GM12878 (cell line): Measurements from ENCODE around the gene PRSS27. TPM values are rescaled to one million over a fixed set of nuclear protein-coding genes. Genes with fewer than 3 reads are reported as not detected.

Experiments used
- ATAC-seq: fragments of 200-7000 bp; cut with Tn5 transposase; 3 replicates; pipeline ENCODE4 v1.9.1; 2020; ENCODE audit warnings: mild to moderate bottlenecking, moderate library complexity
- BruUV-seq: library from RNA; stranded (reverse); fragments of 400-500 nt; replicated peaks from 2 replicates; lab custom pipeline; 2021; lab: Mats Ljungman, UMichigan
- CTCF ChIA-PET: fragments of 300-600 bp; sonication (Branson Sonifier 250); formaldehyde crosslinking; extraction: SDS; loops from one replicate; lab custom pipeline; 2021; ENCODE audit warnings: inconsistent platforms; lab: Yijun Ruan, JAX
- POLR2A ChIA-PET: fragments of 350-600 bp; formaldehyde crosslinking; extraction: SDS; loops from one replicate; lab custom pipeline; 2021; ENCODE audit warnings: inconsistent platforms; lab: Charles Lee
- RAD21 ChIA-PET: fragments of 300-600 bp; sonication (Branson Sonifier 250); formaldehyde crosslinking; loops from one replicate; lab custom pipeline; 2023; ENCODE audit warnings: antibody characterized with exemption; ENCODE audit not compliant: unreplicated experiment; lab: Charles Lee
- SMC1A ChIA-PET: fragments of 300-600 bp; sonication (Branson Sonifier 250); formaldehyde crosslinking; loops from one replicate; lab custom pipeline; 2023; ENCODE audit not compliant: unreplicated experiment, uncharacterized antibody; lab: Charles Lee
- DNase-seq: peaks from one replicate; pipeline ENCODE4 v3.0.0-alpha.2; 2011; ENCODE audit warnings: low read depth, low spot score
- FAIRE-seq: peaks from 3 replicates; lab custom pipeline; 2011; peaks lifted over from hg19 to GRCh38; lab: Jason Lieb, UNC
- H2AFZ ChIP-seq: 2 replicates; pipeline ENCODE4 v1.6.0; 2011; ENCODE audit warnings: low read depth, low read length, control low read depth; ENCODE audit not compliant: control insufficient read depth
- H3K27ac ChIP-seq: 2 replicates; pipeline ENCODE4 v1.5.1; 2011; ENCODE audit warnings: control low read depth; ENCODE audit not compliant: control insufficient read depth, insufficient read depth
- H3K27me3 ChIP-seq, 2 experiments: replicated peaks in 1 of 2; 2 replicates each; pipeline versions ENCODE4 v1.6.0 to v1.6.1; 2011; ENCODE audit warnings: low read length in 1 of 2; ENCODE audit not compliant: control insufficient read depth in 2 of 2, insufficient read depth in 2 of 2
- H3K36me3 ChIP-seq, 2 experiments: 2 replicates each; pipeline ENCODE4 v1.5.1; 2011; ENCODE audit warnings: low read length in 1 of 2; ENCODE audit not compliant: control insufficient read depth in 2 of 2, insufficient read depth in 2 of 2
- H3K4me1 ChIP-seq: 2 replicates; pipeline ENCODE4 v1.6.1; 2011; ENCODE audit warnings: mild to moderate bottlenecking, low read length, moderate library complexity, mixed read lengths; ENCODE audit not compliant: control insufficient read depth, insufficient read depth
- H3K4me2 ChIP-seq: 2 replicates; pipeline ENCODE4 v1.6.0; 2011; ENCODE audit warnings: control low read depth; ENCODE audit not compliant: control insufficient read depth, insufficient read depth
- H3K4me3 ChIP-seq: fragments of 200-600 bp; sonication (generic); 2 replicates; pipeline ENCODE4 v1.5.1; 2016
- H3K79me2 ChIP-seq: 2 replicates; pipeline ENCODE4 v1.6.0; 2011; ENCODE audit warnings: low read length; ENCODE audit not compliant: control insufficient read depth, insufficient read depth
- H3K9ac ChIP-seq: 2 replicates; pipeline ENCODE4 v1.8.0; 2011; ENCODE audit warnings: low read length, control low read depth, mixed read lengths; ENCODE audit not compliant: control insufficient read depth, insufficient read depth
- H3K9me3 ChIP-seq: replicated peaks from 3 replicates; pipeline ENCODE4 v1.5.1; 2011; ENCODE audit warnings: mild to moderate bottlenecking, low read length; ENCODE audit not compliant: control insufficient read depth, insufficient read depth
- H4K20me1 ChIP-seq: 2 replicates; pipeline ENCODE4 v1.6.0; 2011; ENCODE audit not compliant: control insufficient read depth, insufficient read depth
- CBX5 ChIP-seq: sonication (generic); IDR thresholded peaks from 2 replicates; pipeline ENCODE4 v1.6.1; 2016; ENCODE audit warnings: low read depth, moderate library complexity, mild to moderate bottlenecking, inconsistent platforms
- CREM ChIP-seq: IDR thresholded peaks from 2 replicates; pipeline ENCODE4 v1.6.1; 2014; ENCODE audit warnings: antibody characterized with exemption, low read depth
- HDAC6 ChIP-seq: fragments of 200-600 bp; sonication (generic); IDR thresholded peaks from one replicate; pipeline ENCODE4 v1.8.0; 2017; ENCODE audit warnings: antibody characterized with exemption; ENCODE audit not compliant: unreplicated experiment
- MYC ChIP-seq: IDR thresholded peaks from 2 replicates; pipeline ENCODE4 v1.6.1; 2011; ENCODE audit warnings: mild to moderate bottlenecking, low read length, moderate library complexity, inconsistent platforms; ENCODE audit not compliant: insufficient read depth, insufficient replicate concordance, insufficient read length, severe bottlenecking
- NFIC ChIP-seq: IDR thresholded peaks from 2 replicates; pipeline ENCODE4 v1.6.1; 2012; ENCODE audit warnings: low read depth, mild to moderate bottlenecking, inconsistent platforms, low read length, moderate library complexity
- NR2F1 ChIP-seq: fragments of 450-650 bp; conservative IDR thresholded peaks from 2 replicates; pipeline ENCODE4 v1.6.1; 2017; ENCODE audit warnings: mild to moderate bottlenecking
- POLR2A ChIP-seq: IDR thresholded peaks from 2 replicates; pipeline ENCODE4 v1.6.1; 2011; ENCODE audit warnings: low read depth, mild to moderate bottlenecking, low read length
- RAD21 ChIP-seq: IDR thresholded peaks from 2 replicates; pipeline ENCODE4 v1.6.1; 2011; ENCODE audit warnings: mild to moderate bottlenecking, low read depth, low read length, moderate library complexity; ENCODE audit not compliant: insufficient read depth
- SREBF2 ChIP-seq: IDR thresholded peaks from 2 replicates; pipeline ENCODE4 v1.6.1; 2012; ENCODE audit warnings: mild to moderate bottlenecking, low read length
- STAT1 ChIP-seq: fragments of 450-650 bp; conservative IDR thresholded peaks from 2 replicates; pipeline ENCODE4 v1.6.1; 2014; ENCODE audit warnings: antibody characterized with exemption, mild to moderate bottlenecking
- WGBS: methylation state at CpG from one replicate; pipeline ENCODE4 v1.1.6; 2016; ENCODE audit warnings: low lambda C conversion rate; ENCODE audit not compliant: insufficient replicate concordance, insufficient coverage; ENCODE audit errors: missing lambda C conversion rate; 5-methylcytosine and 5-hydroxymethylcytosine counted together
- in situ Hi-C: fragments of 300-500 bp; cut with MboI; formaldehyde crosslinking; loops from 9 replicates; pipeline ENCODE4 v1.14.3; 2018; ENCODE audit warnings: mixed read lengths
- intact Hi-C: fragments of 100-400 bp; cut with micrococcal nuclease; formaldehyde crosslinking; loops from one replicate; pipeline ENCODE4 v1.14.2; 2022; ENCODE audit not compliant: unreplicated experiment
- polyA plus RNA-seq, 11 experiments: library from polyadenylated mRNA; depleted of rRNA in 4 of 11; unstranded in 6 of 11; stranded (reverse) in 5 of 11; fragments of >200 nt; fragmentation: Nextera tagmentation in 4 of 11; fragmentation: Illumina TruSeq in 1 of 11; extraction: Ambion mirVana in 4 of 11; extraction: Trizol in 1 of 11; gene quantifications; 1 replicate in 1 of 11; 2 replicates in 10 of 11; pipeline versions ENCODE4 v1.2.1 to v1.2.3, GENCODE V29; 2011 to 2016; ENCODE audit warnings: inconsistent platforms in 2 of 11, missing spikeins in 2 of 11, low read depth in 1 of 11
- total RNA-seq, 4 experiments: library from RNA; depleted of rRNA in 3 of 4; stranded (reverse); fragments of >200 nt in 3 of 4; fragmentation: Illumina TruSeq in 1 of 4; extraction: Trizol in 1 of 4; gene quantifications; 2 replicates each; pipeline versions ENCODE4 v1.2.1 to v1.2.3, GENCODE V29; 2013 to 2021
- TF ChIP-seq, protein P1 (sequence below): fragments of 450-650 bp; formaldehyde crosslinking; IDR thresholded peaks from 2 replicates; pipeline ENCODE4 v1.4.0; 2020; ENCODE audit warnings: mild to moderate bottlenecking, moderate library complexity
- TF ChIP-seq, protein P2 (sequence below): fragments of 450-650 bp; IDR thresholded peaks from 2 replicates; pipeline ENCODE4 v1.6.1; 2017; ENCODE audit warnings: low read depth, mild to moderate bottlenecking, moderate library complexity
- TF ChIP-seq, protein P3 (sequence below): fragments of 450-650 bp; IDR thresholded peaks from 2 replicates; pipeline ENCODE4 v1.6.1; 2016; ENCODE audit warnings: mild to moderate bottlenecking

PRSS27 gene
- total and polyA plus RNA-seq, 10 of the 15 experiments (the other 5 are each of a cell fraction or from before 2014, with no cell fraction given) = 0.18 to 1.8 (median 0.51) TPM; not detected in 2

DNA sequence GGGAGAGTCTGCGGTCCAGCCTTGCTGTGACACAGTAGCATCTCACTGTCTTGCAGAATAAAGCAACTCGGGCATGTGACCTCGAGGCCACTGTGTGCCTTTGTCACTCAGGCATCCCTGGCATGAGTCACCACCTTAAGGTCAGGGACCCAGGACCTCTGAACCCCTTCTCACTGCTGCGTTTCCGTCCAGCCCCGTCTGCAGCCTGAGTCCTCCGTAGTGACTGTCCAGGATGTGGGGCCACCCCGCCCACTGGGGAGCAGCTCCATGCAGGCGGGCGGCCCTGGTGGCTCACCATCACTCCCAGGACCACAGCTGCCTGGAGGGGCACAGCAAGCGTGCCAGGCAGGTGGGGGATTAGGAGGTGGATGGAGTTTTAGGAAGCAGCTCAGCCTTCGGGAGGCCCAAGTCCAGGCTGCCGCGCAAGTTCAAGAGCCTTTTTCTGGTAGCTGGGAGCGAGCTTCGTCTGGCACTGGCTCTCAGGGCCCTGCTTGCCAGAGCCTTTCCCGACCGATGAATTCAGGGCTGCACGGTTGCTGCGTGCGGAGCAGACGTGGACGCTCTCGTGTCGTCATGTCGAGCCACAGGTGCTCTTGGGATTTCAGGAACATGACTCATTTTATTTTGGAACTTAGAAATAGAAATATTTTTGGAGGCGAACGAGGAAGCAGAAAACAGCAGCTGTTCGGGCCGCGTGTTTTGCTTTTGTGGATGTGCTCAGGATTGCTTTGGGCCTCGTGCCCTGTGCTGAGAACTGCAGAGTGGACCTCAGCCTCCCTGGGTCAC, 20.9 kb downstream of the PRSS27 start:
- Histone ChIP-seq H3K9ac (no peak overlapping the region), H3K4me1 (no peaks in the 10 kb centered on the region), H3K9me3 (no peaks in the 10 kb centered on the region), H3K4me2 (no peak overlapping the region), H3K79me2 (no peaks in the 10 kb centered on the region), H3K27me3 (no peaks in the 10 kb centered on the region), H3K4me3 (no peak overlapping the region), H3K36me3 (peaks cover 15 to 42% of the 10 kb centered on the region in 2 experiments), H2AFZ (no peak overlapping the region), H3K27ac (no peak overlapping the region), H4K20me1 (no peaks in the 10 kb centered on the region)
- ATAC-seq (no peak), DNase-seq (no peak), FAIRE-seq (no peak)
- CTCF ChIA-PET = no interaction called here
- POLR2A ChIA-PET = no interaction called here
- SMC1A ChIA-PET = no interaction called here
- in situ Hi-C loops = no loop called here
- BruUV-seq = no TSS peak
- RAD21 ChIA-PET = no interaction called here
- TF ChIP-seq SREBF2 = no peak
- TF ChIP-seq, protein P1, sequence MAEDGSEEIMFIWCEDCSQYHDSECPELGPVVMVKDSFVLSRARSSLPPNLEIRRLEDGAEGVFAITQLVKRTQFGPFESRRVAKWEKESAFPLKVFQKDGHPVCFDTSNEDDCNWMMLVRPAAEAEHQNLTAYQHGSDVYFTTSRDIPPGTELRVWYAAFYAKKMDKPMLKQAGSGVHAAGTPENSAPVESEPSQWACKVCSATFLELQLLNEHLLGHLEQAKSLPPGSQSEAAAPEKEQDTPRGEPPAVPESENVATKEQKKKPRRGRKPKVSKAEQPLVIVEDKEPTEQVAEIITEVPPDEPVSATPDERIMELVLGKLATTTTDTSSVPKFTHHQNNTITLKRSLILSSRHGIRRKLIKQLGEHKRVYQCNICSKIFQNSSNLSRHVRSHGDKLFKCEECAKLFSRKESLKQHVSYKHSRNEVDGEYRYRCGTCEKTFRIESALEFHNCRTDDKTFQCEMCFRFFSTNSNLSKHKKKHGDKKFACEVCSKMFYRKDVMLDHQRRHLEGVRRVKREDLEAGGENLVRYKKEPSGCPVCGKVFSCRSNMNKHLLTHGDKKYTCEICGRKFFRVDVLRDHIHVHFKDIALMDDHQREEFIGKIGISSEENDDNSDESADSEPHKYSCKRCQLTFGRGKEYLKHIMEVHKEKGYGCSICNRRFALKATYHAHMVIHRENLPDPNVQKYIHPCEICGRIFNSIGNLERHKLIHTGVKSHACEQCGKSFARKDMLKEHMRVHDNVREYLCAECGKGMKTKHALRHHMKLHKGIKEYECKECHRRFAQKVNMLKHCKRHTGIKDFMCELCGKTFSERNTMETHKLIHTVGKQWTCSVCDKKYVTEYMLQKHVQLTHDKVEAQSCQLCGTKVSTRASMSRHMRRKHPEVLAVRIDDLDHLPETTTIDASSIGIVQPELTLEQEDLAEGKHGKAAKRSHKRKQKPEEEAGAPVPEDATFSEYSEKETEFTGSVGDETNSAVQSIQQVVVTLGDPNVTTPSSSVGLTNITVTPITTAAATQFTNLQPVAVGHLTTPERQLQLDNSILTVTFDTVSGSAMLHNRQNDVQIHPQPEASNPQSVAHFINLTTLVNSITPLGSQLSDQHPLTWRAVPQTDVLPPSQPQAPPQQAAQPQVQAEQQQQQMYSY = no peak
- TF ChIP-seq, protein P2, sequence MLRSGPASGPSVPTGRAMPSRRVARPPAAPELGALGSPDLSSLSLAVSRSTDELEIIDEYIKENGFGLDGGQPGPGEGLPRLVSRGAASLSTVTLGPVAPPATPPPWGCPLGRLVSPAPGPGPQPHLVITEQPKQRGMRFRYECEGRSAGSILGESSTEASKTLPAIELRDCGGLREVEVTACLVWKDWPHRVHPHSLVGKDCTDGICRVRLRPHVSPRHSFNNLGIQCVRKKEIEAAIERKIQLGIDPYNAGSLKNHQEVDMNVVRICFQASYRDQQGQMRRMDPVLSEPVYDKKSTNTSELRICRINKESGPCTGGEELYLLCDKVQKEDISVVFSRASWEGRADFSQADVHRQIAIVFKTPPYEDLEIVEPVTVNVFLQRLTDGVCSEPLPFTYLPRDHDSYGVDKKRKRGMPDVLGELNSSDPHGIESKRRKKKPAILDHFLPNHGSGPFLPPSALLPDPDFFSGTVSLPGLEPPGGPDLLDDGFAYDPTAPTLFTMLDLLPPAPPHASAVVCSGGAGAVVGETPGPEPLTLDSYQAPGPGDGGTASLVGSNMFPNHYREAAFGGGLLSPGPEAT = no peak
- TF ChIP-seq NFIC = no peak
- TF ChIP-seq, protein P3, sequence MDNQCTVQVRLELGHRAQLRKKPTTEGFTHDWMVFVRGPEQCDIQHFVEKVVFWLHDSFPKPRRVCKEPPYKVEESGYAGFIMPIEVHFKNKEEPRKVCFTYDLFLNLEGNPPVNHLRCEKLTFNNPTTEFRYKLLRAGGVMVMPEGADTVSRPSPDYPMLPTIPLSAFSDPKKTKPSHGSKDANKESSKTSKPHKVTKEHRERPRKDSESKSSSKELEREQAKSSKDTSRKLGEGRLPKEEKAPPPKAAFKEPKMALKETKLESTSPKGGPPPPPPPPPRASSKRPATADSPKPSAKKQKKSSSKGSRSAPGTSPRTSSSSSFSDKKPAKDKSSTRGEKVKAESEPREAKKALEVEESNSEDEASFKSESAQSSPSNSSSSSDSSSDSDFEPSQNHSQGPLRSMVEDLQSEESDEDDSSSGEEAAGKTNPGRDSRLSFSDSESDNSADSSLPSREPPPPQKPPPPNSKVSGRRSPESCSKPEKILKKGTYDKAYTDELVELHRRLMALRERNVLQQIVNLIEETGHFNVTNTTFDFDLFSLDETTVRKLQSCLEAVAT = no peak
- no peak for TF ChIP-seq CREM
- no peak for TF ChIP-seq NR2F1
- no peak for TF ChIP-seq RAD21
- no peak for TF ChIP-seq STAT1
- TF ChIP-seq MYC = no peak
- no peak for TF ChIP-seq POLR2A
- TF ChIP-seq HDAC6 = no peak
- no peak for TF ChIP-seq CBX5
- WGBS = 87% methylated on average over 32 of the region's 32 CpGs
- intact Hi-C loops = no loop called here
